GM12878 (cell line): ENCODE data around the gene GASK1B. TPM values are rescaled to one million over a fixed set of nuclear protein-coding genes. Genes with fewer than 3 reads are reported as not detected.

Source experiments
- ATAC-seq: fragments of 200-7000 bp; cut with Tn5 transposase; 3 replicates; pipeline ENCODE4 v1.9.1; 2020; ENCODE audit warnings: mild to moderate bottlenecking, moderate library complexity
- BruUV-seq: library from RNA; stranded (reverse); fragments of 400-500 nt; replicated peaks from 2 replicates; lab custom pipeline; 2021; lab: Mats Ljungman, UMichigan
- CTCF ChIA-PET: fragments of 300-600 bp; sonication (Branson Sonifier 250); formaldehyde crosslinking; extraction: SDS; loops from one replicate; lab custom pipeline; 2021; ENCODE audit warnings: inconsistent platforms; lab: Yijun Ruan, JAX
- POLR2A ChIA-PET: fragments of 350-600 bp; formaldehyde crosslinking; extraction: SDS; loops from one replicate; lab custom pipeline; 2021; ENCODE audit warnings: inconsistent platforms; lab: Charles Lee
- RAD21 ChIA-PET: fragments of 300-600 bp; sonication (Branson Sonifier 250); formaldehyde crosslinking; loops from one replicate; lab custom pipeline; 2023; ENCODE audit warnings: antibody characterized with exemption; ENCODE audit not compliant: unreplicated experiment; lab: Charles Lee
- SMC1A ChIA-PET: fragments of 300-600 bp; sonication (Branson Sonifier 250); formaldehyde crosslinking; loops from one replicate; lab custom pipeline; 2023; ENCODE audit not compliant: unreplicated experiment, uncharacterized antibody; lab: Charles Lee
- DNase-seq: peaks from one replicate; pipeline ENCODE4 v3.0.0-alpha.2; 2011; ENCODE audit warnings: low read depth, low spot score
- FAIRE-seq: peaks from 3 replicates; lab custom pipeline; 2011; peaks lifted over from hg19 to GRCh38; lab: Jason Lieb, UNC
- H2AFZ ChIP-seq: 2 replicates; pipeline ENCODE4 v1.6.0; 2011; ENCODE audit warnings: low read depth, low read length, control low read depth; ENCODE audit not compliant: control insufficient read depth
- H3K27ac ChIP-seq: 2 replicates; pipeline ENCODE4 v1.5.1; 2011; ENCODE audit warnings: control low read depth; ENCODE audit not compliant: control insufficient read depth, insufficient read depth
- H3K27me3 ChIP-seq, 2 experiments: replicated peaks in 1 of 2; 2 replicates each; pipeline versions ENCODE4 v1.6.0 to v1.6.1; 2011; ENCODE audit warnings: low read length in 1 of 2; ENCODE audit not compliant: control insufficient read depth in 2 of 2, insufficient read depth in 2 of 2
- H3K36me3 ChIP-seq, 2 experiments: 2 replicates each; pipeline ENCODE4 v1.5.1; 2011; ENCODE audit warnings: low read length in 1 of 2; ENCODE audit not compliant: control insufficient read depth in 2 of 2, insufficient read depth in 2 of 2
- H3K4me1 ChIP-seq: 2 replicates; pipeline ENCODE4 v1.6.1; 2011; ENCODE audit warnings: mild to moderate bottlenecking, low read length, moderate library complexity, mixed read lengths; ENCODE audit not compliant: control insufficient read depth, insufficient read depth
- H3K4me2 ChIP-seq: 2 replicates; pipeline ENCODE4 v1.6.0; 2011; ENCODE audit warnings: control low read depth; ENCODE audit not compliant: control insufficient read depth, insufficient read depth
- H3K4me3 ChIP-seq: fragments of 200-600 bp; sonication (generic); 2 replicates; pipeline ENCODE4 v1.5.1; 2016
- H3K79me2 ChIP-seq: 2 replicates; pipeline ENCODE4 v1.6.0; 2011; ENCODE audit warnings: low read length; ENCODE audit not compliant: control insufficient read depth, insufficient read depth
- H3K9ac ChIP-seq: 2 replicates; pipeline ENCODE4 v1.8.0; 2011; ENCODE audit warnings: low read length, control low read depth, mixed read lengths; ENCODE audit not compliant: control insufficient read depth, insufficient read depth
- H3K9me3 ChIP-seq: replicated peaks from 3 replicates; pipeline ENCODE4 v1.5.1; 2011; ENCODE audit warnings: mild to moderate bottlenecking, low read length; ENCODE audit not compliant: control insufficient read depth, insufficient read depth
- H4K20me1 ChIP-seq: 2 replicates; pipeline ENCODE4 v1.6.0; 2011; ENCODE audit not compliant: control insufficient read depth, insufficient read depth
- ATF3 ChIP-seq: IDR thresholded peaks from 2 replicates; pipeline ENCODE4 v1.6.1; 2011; ENCODE audit warnings: low read depth, mild to moderate bottlenecking, low read length, moderate library complexity, borderline replicate concordance; ENCODE audit errors: extremely low read depth
- BCL11A ChIP-seq: IDR thresholded peaks from 2 replicates; pipeline ENCODE4 v1.6.1; 2011; ENCODE audit warnings: low read depth, low read length
- BCL3 ChIP-seq: IDR thresholded peaks from 2 replicates; pipeline ENCODE4 v1.6.1; 2011; ENCODE audit warnings: borderline replicate concordance, low read depth, mild to moderate bottlenecking, moderate library complexity, low read length; ENCODE audit not compliant: insufficient read depth, poor library complexity, severe bottlenecking
- ELK1 ChIP-seq: IDR thresholded peaks from 2 replicates; pipeline ENCODE4 v1.6.1; 2012; ENCODE audit warnings: low read depth, low read length, improper control_type of control experiment
- KAT2A ChIP-seq: conservative IDR thresholded peaks from 2 replicates; pipeline ENCODE4 v1.6.1; 2011; ENCODE audit warnings: low read depth, low read length; ENCODE audit not compliant: control insufficient read depth
- MAX ChIP-seq: IDR thresholded peaks from 2 replicates; pipeline ENCODE4 v1.6.1; 2012; ENCODE audit warnings: low read depth, low read length, improper control_type of control experiment
- MEF2B ChIP-seq: fragments of 450-650 bp; IDR thresholded peaks from 2 replicates; pipeline ENCODE4 v1.6.1; 2018; ENCODE audit warnings: mild to moderate bottlenecking, moderate library complexity; ENCODE audit not compliant: partially characterized antibody, poor library complexity, severe bottlenecking
- SREBF1 ChIP-seq: IDR thresholded peaks from 2 replicates; pipeline ENCODE4 v1.6.1; 2012; ENCODE audit warnings: mild to moderate bottlenecking, low read length
- STAT1 ChIP-seq: fragments of 450-650 bp; conservative IDR thresholded peaks from 2 replicates; pipeline ENCODE4 v1.6.1; 2014; ENCODE audit warnings: antibody characterized with exemption, mild to moderate bottlenecking
- WGBS: methylation state at CpG from one replicate; pipeline ENCODE4 v1.1.6; 2016; ENCODE audit warnings: low lambda C conversion rate; ENCODE audit not compliant: insufficient replicate concordance, insufficient coverage; ENCODE audit errors: missing lambda C conversion rate; 5-methylcytosine and 5-hydroxymethylcytosine counted together
- in situ Hi-C: fragments of 300-500 bp; cut with MboI; formaldehyde crosslinking; loops from 9 replicates; pipeline ENCODE4 v1.14.3; 2018; ENCODE audit warnings: mixed read lengths
- intact Hi-C: fragments of 100-400 bp; cut with micrococcal nuclease; formaldehyde crosslinking; loops from one replicate; pipeline ENCODE4 v1.14.2; 2022; ENCODE audit not compliant: unreplicated experiment
- polyA plus RNA-seq, 11 experiments: library from polyadenylated mRNA; depleted of rRNA in 4 of 11; unstranded in 6 of 11; stranded (reverse) in 5 of 11; fragments of >200 nt; fragmentation: Nextera tagmentation in 4 of 11; fragmentation: Illumina TruSeq in 1 of 11; extraction: Ambion mirVana in 4 of 11; extraction: Trizol in 1 of 11; gene quantifications; 1 replicate in 1 of 11; 2 replicates in 10 of 11; pipeline versions ENCODE4 v1.2.1 to v1.2.3, GENCODE V29; 2011 to 2016; ENCODE audit warnings: inconsistent platforms in 2 of 11, missing spikeins in 2 of 11, low read depth in 1 of 11
- total RNA-seq, 4 experiments: library from RNA; depleted of rRNA in 3 of 4; stranded (reverse); fragments of >200 nt in 3 of 4; fragmentation: Illumina TruSeq in 1 of 4; extraction: Trizol in 1 of 4; gene quantifications; 2 replicates each; pipeline versions ENCODE4 v1.2.1 to v1.2.3, GENCODE V29; 2013 to 2021

The GASK1B gene
- total and polyA plus RNA-seq, 10 of the 15 experiments (the other 5 are each of a cell fraction or from before 2014, with no cell fraction given) = under 0.01 to 0.21 (median 0.07) TPM; not detected in 1

GRCh38 chr4:158166701-158167100 is 6.1 kb downstream of the GASK1B start (continued):
- TF ChIP-seq ELK1 = no peak
- TF ChIP-seq MAX = no peak
- TF ChIP-seq SREBF1 = no peak
- TF ChIP-seq, all 136 proteins: peak for 0

- no peak for FAIRE-seq
- no peak for DNase-seq
- H3K4me1 ChIP-seq = no peaks in the 10 kb centered on the region
- H3K4me2 ChIP-seq = no peak overlapping the region
- H2AFZ ChIP-seq = no peak overlapping the region
- intact Hi-C loops = no loop called here
- ChIA-PET CTCF (no interaction called here), SMC1A (no interaction called here), POLR2A (no interaction called here), RAD21 (no interaction called here)
- no peaks in the 10 kb centered on the region for H3K79me2 ChIP-seq
- WGBS = 27% methylated on average over 3 of the region's 3 CpGs
- H4K20me1 ChIP-seq = no peaks in the 10 kb centered on the region
- TF ChIP-seq KAT2A (no peak), ATF3 (no peak), MEF2B (no peak), BCL3 (no peak), BCL11A (no peak), STAT1 (no peak)
- no TSS peak for BruUV-seq
- no peaks in the 10 kb centered on the region; a peak in 1 of 4 replicates for H3K27me3 ChIP-seq
- no peak overlapping the region for H3K27ac ChIP-seq
- no peaks in the 10 kb centered on the region for H3K9me3 ChIP-seq
- no peaks in the 10 kb centered on the region for H3K36me3 ChIP-seq
- ATAC-seq = no peak
- in situ Hi-C loops = no loop called here
- H3K4me3 ChIP-seq = no peak overlapping the region
- no peak overlapping the region for H3K9ac ChIP-seq
These were observed 8.0 kb downstream of the GASK1B start for GRCh38 chr4:158164768-158165213.
